ENCODE measurements around the gene LYPD3. TPM values are rescaled to one million over a fixed set of nuclear protein-coding genes. Genes with fewer than 3 reads are reported as not detected.

Gene LYPD3
- total RNA-seq, 1 experiment from 2014 or later, result 0.46 TPM

DNA sequence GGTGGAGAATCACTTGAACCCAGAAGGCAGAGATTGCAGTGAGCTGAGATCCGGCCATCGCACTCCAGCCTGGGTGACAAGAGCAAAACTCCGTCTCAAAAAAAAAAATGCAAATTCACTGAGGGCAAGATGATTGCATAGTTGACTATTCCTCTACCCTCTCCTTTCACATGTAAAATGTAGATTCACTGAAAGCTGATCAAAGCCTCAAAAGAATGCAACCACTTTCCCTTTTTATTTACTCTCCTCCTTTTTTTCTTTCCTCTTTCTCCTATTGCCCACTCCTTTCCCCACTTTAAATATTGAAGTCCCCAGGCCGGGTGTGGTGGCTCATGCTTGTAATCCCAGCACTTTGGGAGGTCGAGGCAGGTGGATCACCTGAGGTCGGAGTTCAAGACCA, 44.5 kb downstream of the LYPD3 start:
- no peak for ATAC-seq

GRCh38 chr19:43416951-43417623, 48.3 kb downstream of the LYPD3 start:
- H3K27me3 ChIP-seq (ENCODE audit: control insufficient read depth, insufficient read depth, low read length), result no peaks in the 10 kb centered on the region
- DNase-seq (ENCODE audit: low read depth, low spot score) (no peak), ATAC-seq (no peak)
- no peak overlapping the region for H3K27ac ChIP-seq (ENCODE audit: low read length)
- POLR2A ChIA-PET, result interaction anchor here (0.7 kb wide), 1 partner anchor 116 kb away, joined by 4 read pairs; no protein-coding TSS in a partner anchor
- in situ Hi-C loops (cut with HindIII; ENCODE audit: low pct_unique_long_range_greater_than_20kb, low sequenced_read_pairs) (no loop called here), intact Hi-C loops (cut with micrococcal nuclease; ENCODE audit: unreplicated experiment) (no loop called here)
- no peaks in the 10 kb centered on the region for H3K36me3 ChIP-seq (ENCODE audit: control insufficient read depth, insufficient read depth, low read length)
- TF ChIP-seq, protein P1, sequence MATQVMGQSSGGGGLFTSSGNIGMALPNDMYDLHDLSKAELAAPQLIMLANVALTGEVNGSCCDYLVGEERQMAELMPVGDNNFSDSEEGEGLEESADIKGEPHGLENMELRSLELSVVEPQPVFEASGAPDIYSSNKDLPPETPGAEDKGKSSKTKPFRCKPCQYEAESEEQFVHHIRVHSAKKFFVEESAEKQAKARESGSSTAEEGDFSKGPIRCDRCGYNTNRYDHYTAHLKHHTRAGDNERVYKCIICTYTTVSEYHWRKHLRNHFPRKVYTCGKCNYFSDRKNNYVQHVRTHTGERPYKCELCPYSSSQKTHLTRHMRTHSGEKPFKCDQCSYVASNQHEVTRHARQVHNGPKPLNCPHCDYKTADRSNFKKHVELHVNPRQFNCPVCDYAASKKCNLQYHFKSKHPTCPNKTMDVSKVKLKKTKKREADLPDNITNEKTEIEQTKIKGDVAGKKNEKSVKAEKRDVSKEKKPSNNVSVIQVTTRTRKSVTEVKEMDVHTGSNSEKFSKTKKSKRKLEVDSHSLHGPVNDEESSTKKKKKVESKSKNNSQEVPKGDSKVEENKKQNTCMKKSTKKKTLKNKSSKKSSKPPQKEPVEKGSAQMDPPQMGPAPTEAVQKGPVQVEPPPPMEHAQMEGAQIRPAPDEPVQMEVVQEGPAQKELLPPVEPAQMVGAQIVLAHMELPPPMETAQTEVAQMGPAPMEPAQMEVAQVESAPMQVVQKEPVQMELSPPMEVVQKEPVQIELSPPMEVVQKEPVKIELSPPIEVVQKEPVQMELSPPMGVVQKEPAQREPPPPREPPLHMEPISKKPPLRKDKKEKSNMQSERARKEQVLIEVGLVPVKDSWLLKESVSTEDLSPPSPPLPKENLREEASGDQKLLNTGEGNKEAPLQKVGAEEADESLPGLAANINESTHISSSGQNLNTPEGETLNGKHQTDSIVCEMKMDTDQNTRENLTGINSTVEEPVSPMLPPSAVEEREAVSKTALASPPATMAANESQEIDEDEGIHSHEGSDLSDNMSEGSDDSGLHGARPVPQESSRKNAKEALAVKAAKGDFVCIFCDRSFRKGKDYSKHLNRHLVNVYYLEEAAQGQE (IDR thresholded peaks at IDR 0.05; ENCODE audit: insufficient read depth in 1 of 2, low read depth in 2 of 2, low read length in 1 of 2), result no peak
- TF ChIP-seq POLR2AphosphoS5 (IDR thresholded peaks at IDR 0.05; ENCODE audit: low read depth, low read length) (no peak), TCF7L2 (IDR thresholded peaks at IDR 0.05; ENCODE audit: low read depth, low read length) (no peak), SIN3A (IDR thresholded peaks at IDR 0.05; ENCODE audit: borderline replicate concordance, insufficient read depth, low read depth, low read length) (no peak)
- TF ChIP-seq, protein P2, sequence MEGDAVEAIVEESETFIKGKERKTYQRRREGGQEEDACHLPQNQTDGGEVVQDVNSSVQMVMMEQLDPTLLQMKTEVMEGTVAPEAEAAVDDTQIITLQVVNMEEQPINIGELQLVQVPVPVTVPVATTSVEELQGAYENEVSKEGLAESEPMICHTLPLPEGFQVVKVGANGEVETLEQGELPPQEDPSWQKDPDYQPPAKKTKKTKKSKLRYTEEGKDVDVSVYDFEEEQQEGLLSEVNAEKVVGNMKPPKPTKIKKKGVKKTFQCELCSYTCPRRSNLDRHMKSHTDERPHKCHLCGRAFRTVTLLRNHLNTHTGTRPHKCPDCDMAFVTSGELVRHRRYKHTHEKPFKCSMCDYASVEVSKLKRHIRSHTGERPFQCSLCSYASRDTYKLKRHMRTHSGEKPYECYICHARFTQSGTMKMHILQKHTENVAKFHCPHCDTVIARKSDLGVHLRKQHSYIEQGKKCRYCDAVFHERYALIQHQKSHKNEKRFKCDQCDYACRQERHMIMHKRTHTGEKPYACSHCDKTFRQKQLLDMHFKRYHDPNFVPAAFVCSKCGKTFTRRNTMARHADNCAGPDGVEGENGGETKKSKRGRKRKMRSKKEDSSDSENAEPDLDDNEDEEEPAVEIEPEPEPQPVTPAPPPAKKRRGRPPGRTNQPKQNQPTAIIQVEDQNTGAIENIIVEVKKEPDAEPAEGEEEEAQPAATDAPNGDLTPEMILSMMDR (IDR thresholded peaks at IDR 0.05), result no peak
- H3K4me1 ChIP-seq (ENCODE audit: control insufficient read depth, insufficient read depth, low read length), result no peaks in the 10 kb centered on the region
- no peaks in the 10 kb centered on the region for H3K9me3 ChIP-seq (ENCODE audit: control insufficient read depth, insufficient read depth, low read depth, low read length)
- no peak overlapping the region for H3K4me3 ChIP-seq (ENCODE audit: low read depth in 2 of 2, low read length in 2 of 2)
- no TSS peak for BruUV-seq (replicated peaks)
- CTCF ChIA-PET, result interaction anchor here (0.9 kb wide), 1 partner anchor 8 kb away, joined by 4 read pairs; no protein-coding TSS in a partner anchor

More for the DNA sequence above, 44.5 kb downstream of the LYPD3 start:
- DNase-seq (ENCODE audit: low read depth, low spot score), result no peak
- in situ Hi-C loops (cut with HindIII; ENCODE audit: low pct_unique_long_range_greater_than_20kb, low sequenced_read_pairs) (no loop called here), intact Hi-C loops (cut with micrococcal nuclease; ENCODE audit: unreplicated experiment) (no loop called here)
- H3K27me3 ChIP-seq (ENCODE audit: control insufficient read depth, insufficient read depth, low read length), result no peaks in the 10 kb centered on the region
- BruUV-seq (replicated peaks), result no TSS peak
- POLR2A ChIA-PET, result no interaction called here
- no peak overlapping the region for H3K4me3 ChIP-seq (ENCODE audit: low read depth in 2 of 2, low read length in 2 of 2)
- CTCF ChIA-PET, result no interaction called here
- H3K36me3 ChIP-seq (ENCODE audit: control insufficient read depth, insufficient read depth, low read length), result no peaks in the 10 kb centered on the region
- no peak for TF ChIP-seq POLR2AphosphoS5 (IDR thresholded peaks at IDR 0.05; ENCODE audit: low read depth, low read length)
- TF ChIP-seq, protein P1 (IDR thresholded peaks at IDR 0.05; ENCODE audit: insufficient read depth in 1 of 2, low read depth in 2 of 2, low read length in 1 of 2), result no peak
- no peak for TF ChIP-seq TCF7L2 (IDR thresholded peaks at IDR 0.05; ENCODE audit: low read depth, low read length)
- TF ChIP-seq, protein P2 (IDR thresholded peaks at IDR 0.05), result no peak
- no peak for TF ChIP-seq SIN3A (IDR thresholded peaks at IDR 0.05; ENCODE audit: borderline replicate concordance, insufficient read depth, low read depth, low read length)
- H3K4me1 ChIP-seq (ENCODE audit: control insufficient read depth, insufficient read depth, low read length), result no peaks in the 10 kb centered on the region
- H3K9me3 ChIP-seq (ENCODE audit: control insufficient read depth, insufficient read depth, low read depth, low read length), result no peaks in the 10 kb centered on the region
- no peak overlapping the region for H3K27ac ChIP-seq (ENCODE audit: low read length)

Measured in Panc1 (cell line).